Suprapubic skin (tissue), 4 donors: ENCODE data around the gene HOXA9.

Experiments used
- EP300 ChIP-seq: sonication (generic); formaldehyde crosslinking; IDR thresholded peaks from one replicate; pipeline ENCODE4 v1.6.1; 2017; ENCODE audit warnings: antibody characterized with exemption
- POLR2A ChIP-seq, 2 donors: fragments of 450-650 bp; IDR thresholded peaks; one replicate each; pipeline ENCODE4 v1.6.1; 2017; ENCODE audit warnings: antibody characterized with exemption in 2 of 2, mild to moderate bottlenecking in 2 of 2, moderate library complexity in 2 of 2
- POLR2AphosphoS5 ChIP-seq, 3 donors: sonication (generic); formaldehyde crosslinking; IDR thresholded peaks; one replicate each; pipeline ENCODE4 v1.6.1; 2017; ENCODE audit warnings: antibody characterized with exemption in 3 of 3
- TF ChIP-seq, protein P1 (sequence below), 2 donors: fragments of 200-600 bp in 1 of 2; fragments of 450-650 bp in 1 of 2; sonication (generic) in 1 of 2; IDR thresholded peaks; one replicate each; pipeline ENCODE4 v1.5.1; 2016 to 2019; ENCODE audit warnings: antibody characterized with exemption in 2 of 2, mild to moderate bottlenecking in 1 of 2, moderate library complexity in 1 of 2

DNA sequence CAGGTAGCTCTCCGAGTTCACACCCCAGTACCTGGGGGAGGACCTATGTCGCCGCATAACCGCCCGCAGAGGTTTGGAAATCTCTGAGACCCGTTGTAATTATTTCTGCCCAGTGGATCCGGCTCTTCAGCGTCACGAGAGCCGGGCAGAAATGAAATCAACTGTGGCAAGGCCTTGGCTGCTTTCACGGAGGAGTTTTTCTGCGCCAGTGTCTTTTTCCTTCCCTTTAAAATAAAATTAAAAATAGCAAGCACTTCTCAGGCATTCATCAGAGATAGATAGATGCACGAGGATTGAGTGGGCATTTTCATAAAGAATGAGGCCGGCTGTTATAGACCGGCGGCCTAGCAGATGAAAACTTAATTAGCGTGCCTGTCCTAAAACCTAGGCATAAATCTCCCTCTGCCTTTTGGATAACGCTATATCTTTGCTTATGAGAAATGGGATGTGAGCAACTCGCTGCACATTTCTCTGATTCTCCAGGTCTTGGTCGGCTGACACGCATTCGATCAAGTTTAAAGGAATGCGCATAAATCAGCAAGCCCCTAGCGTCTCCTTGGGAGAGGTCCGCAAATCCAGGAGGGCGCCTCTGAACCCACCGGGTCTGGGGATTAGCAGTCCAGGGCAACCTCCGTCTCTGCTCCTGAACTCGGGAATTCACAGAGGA lies 28.1 kb upstream of the HOXA9 start:
- TF ChIP-seq, protein P1, sequence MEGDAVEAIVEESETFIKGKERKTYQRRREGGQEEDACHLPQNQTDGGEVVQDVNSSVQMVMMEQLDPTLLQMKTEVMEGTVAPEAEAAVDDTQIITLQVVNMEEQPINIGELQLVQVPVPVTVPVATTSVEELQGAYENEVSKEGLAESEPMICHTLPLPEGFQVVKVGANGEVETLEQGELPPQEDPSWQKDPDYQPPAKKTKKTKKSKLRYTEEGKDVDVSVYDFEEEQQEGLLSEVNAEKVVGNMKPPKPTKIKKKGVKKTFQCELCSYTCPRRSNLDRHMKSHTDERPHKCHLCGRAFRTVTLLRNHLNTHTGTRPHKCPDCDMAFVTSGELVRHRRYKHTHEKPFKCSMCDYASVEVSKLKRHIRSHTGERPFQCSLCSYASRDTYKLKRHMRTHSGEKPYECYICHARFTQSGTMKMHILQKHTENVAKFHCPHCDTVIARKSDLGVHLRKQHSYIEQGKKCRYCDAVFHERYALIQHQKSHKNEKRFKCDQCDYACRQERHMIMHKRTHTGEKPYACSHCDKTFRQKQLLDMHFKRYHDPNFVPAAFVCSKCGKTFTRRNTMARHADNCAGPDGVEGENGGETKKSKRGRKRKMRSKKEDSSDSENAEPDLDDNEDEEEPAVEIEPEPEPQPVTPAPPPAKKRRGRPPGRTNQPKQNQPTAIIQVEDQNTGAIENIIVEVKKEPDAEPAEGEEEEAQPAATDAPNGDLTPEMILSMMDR (IDR thresholded peaks at IDR 0.05): no peak
- no peak for TF ChIP-seq EP300
- no peak for TF ChIP-seq POLR2AphosphoS5 (IDR thresholded peaks at IDR 0.05)
- no peak for TF ChIP-seq POLR2A (IDR thresholded peaks at IDR 0.05)
